Kidney (tissue), 14 donors: ENCODE data around the gene NCOA3. TPM values are rescaled to one million over a fixed set of nuclear protein-coding genes. Genes with fewer than 3 reads are reported as not detected.

ENCODE experiments used
- DNase-seq, 5 donors: peaks; one replicate each; pipeline ENCODE4 v3.0.0-alpha.2; 2013 to 2020
- FAIRE-seq: peaks from 2 replicates; lab custom pipeline; 2012; peaks lifted over from hg19 to GRCh38; lab: Jason Lieb, UNC
- H3K27ac ChIP-seq, 2 donors: one replicate each; pipeline ENCODE4 v1.7.0; 2013; ENCODE audit warnings: low read depth in 2 of 2, low read length in 2 of 2, inconsistent platforms in 1 of 2
- H3K27me3 ChIP-seq: one replicate; pipeline ENCODE4 v1.7.1; 2013; ENCODE audit warnings: low read length, inconsistent platforms; ENCODE audit not compliant: control insufficient read depth, insufficient read depth
- H3K36me3 ChIP-seq, 3 donors: one replicate each; pipeline versions ENCODE4 v1.7.0 to v1.7.1; 2013; ENCODE audit warnings: low read length in 3 of 3, control low read depth in 1 of 3, inconsistent platforms in 1 of 3; ENCODE audit not compliant: insufficient read depth in 3 of 3, control insufficient read depth in 2 of 3
- H3K4me1 ChIP-seq, 3 donors: one replicate each; pipeline versions ENCODE4 v1.7.0 to v1.7.1; 2013; ENCODE audit warnings: low read length in 3 of 3, inconsistent platforms in 1 of 3, low read depth in 1 of 3; ENCODE audit not compliant: control insufficient read depth in 2 of 3, insufficient read depth in 2 of 3
- H3K4me3 ChIP-seq, 3 donors: one replicate each; pipeline versions ENCODE4 v1.7.0 to v1.8.1; 2013; ENCODE audit warnings: low read length in 3 of 3, control low read depth in 1 of 3, inconsistent platforms in 1 of 3
- H3K9ac ChIP-seq, 3 donors: one replicate each; pipeline versions ENCODE4 v1.7.0 to v1.7.1; 2013; ENCODE audit warnings: low read length in 3 of 3, control low read depth in 1 of 3, inconsistent platforms in 1 of 3
- H3K9me3 ChIP-seq, 3 donors: one replicate each; pipeline versions ENCODE4 v1.7.0 to v1.7.1; 2013; ENCODE audit warnings: low read length in 3 of 3, control low read depth in 1 of 3, inconsistent platforms in 1 of 3; ENCODE audit not compliant: control insufficient read depth in 2 of 3, insufficient read depth in 1 of 3
- intact Hi-C: fragments of 100-400 bp; cut with DNase I; formaldehyde crosslinking; loops from one replicate; pipeline ENCODE4 v1.11.1; 2022
- polyA plus RNA-seq: library from polyadenylated mRNA; stranded (reverse); fragments of 350-450 nt; fragmentation: Illumina TruSeq; extraction: RNeasy Lipid Tissue Mini Kit (QIAGEN cat#74804); gene quantifications from one replicate; pipeline ENCODE4 v1.2.3, GENCODE V29; 2014; ENCODE audit warnings: low read depth, low replicate concordance; ENCODE audit not compliant: insufficient read depth
- total RNA-seq: library from RNA; stranded (reverse); fragmentation: NEBNext Ultra II Directional; extraction: Animal tissue kit (Norgen Biotek cat#: 25700); gene quantifications from one replicate; pipeline ENCODE4 v1.2.1, GENCODE V29; 2021
- TF ChIP-seq, protein P1 (sequence below): IDR thresholded peaks from 3 replicates; pipeline ENCODE4 v1.5.1; 2012; ENCODE audit warnings: mild to moderate bottlenecking, moderate library complexity, borderline replicate concordance; ENCODE audit not compliant: insufficient read depth; ENCODE audit errors: extremely low read depth
- donor health status: control.
- donor health status: control.
- donor health status: control.
- donor health status: control.
- donor health status: control.
- donor health status: DM: yes; HTN: yes; CAD: no.
- donor health status: Normal renal cell carcinoma (clear cell type).

Gene NCOA3
- total and polyA plus RNA-seq, 2 donors from 2014 or later = 4.9 to 38.8 TPM

DNA sequence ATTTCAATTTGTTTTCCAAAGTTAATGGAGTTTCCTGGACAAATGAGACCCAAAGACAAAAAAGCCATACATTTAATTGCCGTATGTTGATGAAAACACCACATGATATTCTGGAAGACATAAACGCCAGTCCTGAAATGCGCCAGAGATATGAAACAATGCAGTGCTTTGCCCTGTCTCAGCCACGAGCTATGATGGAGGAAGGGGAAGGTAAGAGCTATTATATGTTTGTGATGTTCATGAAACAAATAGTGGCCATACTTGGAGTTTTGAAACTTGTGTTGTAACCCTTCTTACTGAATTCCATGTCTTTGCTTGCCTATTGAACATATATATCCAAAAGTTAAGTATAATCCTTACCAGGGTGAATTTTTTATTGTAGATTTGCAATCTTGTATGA lies 125.9 kb downstream of the NCOA3 start:
- no peak overlapping the region for H3K4me3 ChIP-seq
- DNase-seq (no peak), FAIRE-seq (no peak)
- no peak overlapping the region for H3K9ac ChIP-seq
- H3K27ac ChIP-seq = no peak overlapping the region
- TF ChIP-seq, protein P1, sequence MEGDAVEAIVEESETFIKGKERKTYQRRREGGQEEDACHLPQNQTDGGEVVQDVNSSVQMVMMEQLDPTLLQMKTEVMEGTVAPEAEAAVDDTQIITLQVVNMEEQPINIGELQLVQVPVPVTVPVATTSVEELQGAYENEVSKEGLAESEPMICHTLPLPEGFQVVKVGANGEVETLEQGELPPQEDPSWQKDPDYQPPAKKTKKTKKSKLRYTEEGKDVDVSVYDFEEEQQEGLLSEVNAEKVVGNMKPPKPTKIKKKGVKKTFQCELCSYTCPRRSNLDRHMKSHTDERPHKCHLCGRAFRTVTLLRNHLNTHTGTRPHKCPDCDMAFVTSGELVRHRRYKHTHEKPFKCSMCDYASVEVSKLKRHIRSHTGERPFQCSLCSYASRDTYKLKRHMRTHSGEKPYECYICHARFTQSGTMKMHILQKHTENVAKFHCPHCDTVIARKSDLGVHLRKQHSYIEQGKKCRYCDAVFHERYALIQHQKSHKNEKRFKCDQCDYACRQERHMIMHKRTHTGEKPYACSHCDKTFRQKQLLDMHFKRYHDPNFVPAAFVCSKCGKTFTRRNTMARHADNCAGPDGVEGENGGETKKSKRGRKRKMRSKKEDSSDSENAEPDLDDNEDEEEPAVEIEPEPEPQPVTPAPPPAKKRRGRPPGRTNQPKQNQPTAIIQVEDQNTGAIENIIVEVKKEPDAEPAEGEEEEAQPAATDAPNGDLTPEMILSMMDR = no peak
- H3K27me3 ChIP-seq = no peaks in the 10 kb centered on the region
- peaks cover 0 to 7% (median 4%) of the 10 kb centered on the region in 3 donors for H3K36me3 ChIP-seq
- intact Hi-C loops = no loop called here
- H3K9me3 ChIP-seq = no peaks in the 10 kb centered on the region
- no peaks in the 10 kb centered on the region for H3K4me1 ChIP-seq

DNA sequence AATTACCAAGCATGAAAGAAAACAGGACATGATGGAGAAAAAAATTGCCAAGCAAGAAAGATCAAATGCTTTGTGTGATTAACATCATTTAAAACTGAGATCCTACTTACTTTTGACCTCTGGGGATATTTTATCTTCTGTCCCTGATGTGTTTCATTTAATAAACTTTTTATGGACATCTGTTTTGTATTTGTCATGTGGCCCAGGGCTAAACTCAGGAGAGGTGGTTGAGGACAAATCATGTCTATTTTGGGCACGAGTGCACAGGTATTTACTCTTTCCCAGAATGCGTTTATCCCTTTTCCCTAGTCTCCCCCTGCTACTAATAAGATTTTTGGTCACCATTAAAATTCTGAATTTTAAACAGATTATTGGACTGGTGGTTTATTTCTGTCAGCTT lies 128.2 kb downstream of the NCOA3 start:
- no peak overlapping the region for H3K9ac ChIP-seq
- peaks cover 0 to 7% (median 6%) of the 10 kb centered on the region in 3 donors for H3K36me3 ChIP-seq
- TF ChIP-seq, protein P1 = no peak
- no peaks in the 10 kb centered on the region for H3K9me3 ChIP-seq
- H3K4me1 ChIP-seq = no peaks in the 10 kb centered on the region
- no peak overlapping the region for H3K27ac ChIP-seq
- H3K27me3 ChIP-seq = no peaks in the 10 kb centered on the region
- no peak for FAIRE-seq
- intact Hi-C loops = no loop called here
- no peak for DNase-seq
- no peak overlapping the region for H3K4me3 ChIP-seq

DNA sequence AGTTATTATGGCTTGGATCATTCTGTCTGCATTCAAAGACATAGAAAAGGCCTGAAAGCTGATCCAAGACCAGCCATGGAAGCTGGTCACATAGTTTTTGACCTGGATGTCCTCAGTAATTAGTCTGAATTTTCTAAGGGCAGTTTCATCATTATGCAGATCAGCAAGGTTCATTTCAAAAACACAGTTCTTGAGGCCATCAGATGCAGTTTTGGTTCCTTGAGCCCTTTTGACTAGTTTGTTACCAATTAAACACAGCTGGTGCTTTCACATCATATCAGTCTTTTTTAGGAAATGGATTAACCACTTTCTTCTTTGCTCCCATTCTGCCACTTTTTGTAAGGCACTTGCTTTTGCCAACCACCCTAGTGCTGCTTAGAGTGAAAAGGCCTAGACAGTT lies 129.4 kb downstream of the NCOA3 start:
- no peaks in the 10 kb centered on the region for H3K27me3 ChIP-seq
- peaks cover under 1 to 10% (median 7%) of the 10 kb centered on the region in 3 donors for H3K36me3 ChIP-seq
- FAIRE-seq (no peak), DNase-seq (no peak)
- H3K27ac ChIP-seq = no peak overlapping the region
- H3K4me1 ChIP-seq = no peaks in the 10 kb centered on the region
- intact Hi-C loops = no loop called here
- H3K9me3 ChIP-seq = no peaks in the 10 kb centered on the region
- H3K9ac ChIP-seq = no peak overlapping the region
- no peak overlapping the region for H3K4me3 ChIP-seq
- TF ChIP-seq, protein P1 = no peak

DNA sequence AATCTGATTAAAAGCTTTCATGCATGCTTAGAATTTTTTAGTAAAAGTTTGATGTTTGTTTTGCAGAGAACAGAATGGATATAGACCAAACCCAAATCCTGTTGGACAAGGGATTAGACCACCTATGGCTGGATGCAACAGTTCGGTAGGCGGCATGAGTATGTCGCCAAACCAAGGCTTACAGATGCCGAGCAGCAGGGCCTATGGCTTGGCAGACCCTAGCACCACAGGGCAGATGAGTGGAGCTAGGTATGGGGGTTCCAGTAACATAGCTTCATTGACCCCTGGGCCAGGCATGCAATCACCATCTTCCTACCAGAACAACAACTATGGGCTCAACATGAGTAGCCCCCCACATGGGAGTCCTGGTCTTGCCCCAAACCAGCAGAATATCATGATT lies 133.6 kb downstream of the NCOA3 start:
- Histone ChIP-seq H3K27me3 (no peaks in the 10 kb centered on the region), H3K36me3 (peaks cover 0 to 15% (median 3%) of the 10 kb centered on the region in 3 donors), H3K9me3 (no peaks in the 10 kb centered on the region), H3K9ac (no peak overlapping the region), H3K27ac (no peak overlapping the region), H3K4me1 (no peaks in the 10 kb centered on the region), H3K4me3 (no peak overlapping the region)
- TF ChIP-seq, protein P1 = no peak
- intact Hi-C loops = no loop called here
- DNase-seq (no peak), FAIRE-seq (no peak)
